Heart left ventricle (tissue), 13 donors: Measurements from ENCODE around the gene STK33.

Experiments used
- CTCF ChIP-seq, 12 donors: fragments of 200-600 bp; sonication (generic) in 4 of 12; IDR thresholded peaks; one replicate each; pipeline versions ENCODE4 v1.5.0 to v1.8.0; 2018 to 2022; ENCODE audit warnings: antibody characterized with exemption in 12 of 12, mild to moderate bottlenecking in 5 of 12
- POLR2A ChIP-seq, 2 donors: fragments of 450-650 bp; IDR thresholded peaks; one replicate each; pipeline ENCODE4 v1.6.1; 2017; ENCODE audit warnings: antibody characterized with exemption in 2 of 2, mild to moderate bottlenecking in 2 of 2, moderate library complexity in 2 of 2
- donor health status: ischemic (EF 13 %, LVEDD 7.1; RV severe dilation, severe dysfunction).
- donor health status: DM: no; HTN: yes; CAD: no.
- donor health status: DM: no; HTN: no; CAD: no.
- donor health status: ischemic (EF 25% LVEDD 6.9; RV normal size, moderate dysfunction).
- donor health status: ischemic (EF 25% LVEDD 5.7; RV mildly dilated, moderate dysfunction).
- donor health status: ischemic (EF 35%, LVEDD 5.7; RV mildly dilated, moderate dysfunction).
- donor health status: nonischemic (EF 11% LVEDD 7.7; RV severe dilation, severe dysfunction).
- donor health status: DM: yes; HTN: yes; CAD: no.
- donor health status: PGD.
- donor health status: ischemic (EF 29% LVEDD 5.4; RV normal size, mild dysfunction).
- donor health status: nonischemic (EF 23%, LVEDD 6.1; RV moderate dilation, normal function).

- no peak for TF ChIP-seq CTCF (IDR thresholded peaks at IDR 0.05)
- no peak for TF ChIP-seq POLR2A (IDR thresholded peaks at IDR 0.05)
These were observed 19.0 kb upstream of the STK33 start for GRCh38 chr11:8613036-8613435.
